Measurements from ENCODE around the gene AGPAT4. TPM values are rescaled to one million over a fixed set of nuclear protein-coding genes. Genes with fewer than 3 reads are reported as not detected.

AGPAT4 gene
- total and polyA plus RNA-seq, 2 of the 13 experiments (the other 11 are each of a cell fraction or from before 2014, with no cell fraction given): 0.07 to 0.13 TPM

- TF ChIP-seq FOXC1 (CRISPR knock-in tag; IDR thresholded peaks at IDR 0.05; ENCODE audit: borderline replicate concordance) (no peak), ZSCAN5A (CRISPR knock-in tag; IDR thresholded peaks at IDR 0.05; ENCODE audit: borderline replicate concordance) (peak; percentile 23; the same call in 1 of the 2 replicates), TP53 (CRISPR knock-in tag; conservative IDR thresholded peaks at IDR 0.05) (no peak), ISX (CRISPR knock-in tag; conservative IDR thresholded peaks at IDR 0.05) (no peak), SYNCRIP (IDR thresholded peaks at IDR 0.05; ENCODE audit: insufficient read depth, low read depth, low read length) (no peak), TRIM24 (CRISPR knock-in tag; IDR thresholded peaks at IDR 0.05) (no peak), PLRG1 (conservative IDR thresholded peaks at IDR 0.05) (no peak), TBP (CRISPR knock-in tag; IDR thresholded peaks at IDR 0.05) (no peak), ZNF33A (CRISPR knock-in tag; IDR thresholded peaks at IDR 0.05; ENCODE audit: borderline replicate concordance) (no peak), GFI1 (CRISPR knock-in tag; IDR thresholded peaks at IDR 0.05; ENCODE audit: borderline replicate concordance) (no peak), PRDM4 (CRISPR knock-in tag; IDR thresholded peaks at IDR 0.05; ENCODE audit: borderline replicate concordance) (no peak), ZNF747 (CRISPR knock-in tag; IDR thresholded peaks at IDR 0.05; ENCODE audit: borderline replicate concordance) (no peak), ASH2L (IDR thresholded peaks at IDR 0.05; ENCODE audit: insufficient read length, low read depth, low read length) (no peak), REL (CRISPR knock-in tag; conservative IDR thresholded peaks at IDR 0.05) (no peak), ZNF678 (CRISPR knock-in tag; IDR thresholded peaks at IDR 0.05) (no peak), ZNF333 (CRISPR knock-in tag; IDR thresholded peaks at IDR 0.05; ENCODE audit: borderline replicate concordance) (no peak), NRL (CRISPR knock-in tag; IDR thresholded peaks at IDR 0.05; ENCODE audit: borderline replicate concordance) (0 out of 2 replicates have a peak, but pooled peaks have one; percentile 37), CCDC6 (CRISPR knock-in tag; IDR thresholded peaks at IDR 0.05) (no peak), ZBTB14 (CRISPR knock-in tag; IDR thresholded peaks at IDR 0.05) (no peak), SMAD3 (CRISPR knock-in tag; IDR thresholded peaks at IDR 0.05) (no peak), NCOA1 (CRISPR knock-in tag; IDR thresholded peaks at IDR 0.05) (no peak), NBN (conservative IDR thresholded peaks at IDR 0.05) (no peak), NCOR1 (IDR thresholded peaks at IDR 0.05; ENCODE audit: borderline replicate concordance, low read length) (no peak; the same call in 1 of the 2 replicates), ETV6 (CRISPR knock-in tag; conservative IDR thresholded peaks at IDR 0.05) (no peak), ZFP82 (CRISPR knock-in tag; IDR thresholded peaks at IDR 0.05; ENCODE audit: borderline replicate concordance) (no peak), SMYD3 (CRISPR knock-in tag; IDR thresholded peaks at IDR 0.05) (no peak)
These were observed 137.9 kb downstream of the AGPAT4 start (continued) for GRCh38 chr6:161135695-161136591.

Measured in HepG2 (cell line).